GM19468 (cell line): ENCODE results near the gene DLL4.
"Not testable (repeated sequence)": the region's sequence is repeated elsewhere in the genome, so short reads cannot be mapped to it uniquely, and the experiment has no call there.

Experiments used
- ATAC-seq: cut with Tn5 transposase; IDR thresholded peaks from one replicate; pipeline ENCODE4 v1.9.1; 2021; ENCODE audit warnings: mild to moderate bottlenecking, moderate library complexity, moderate number of reproducible peaks; ENCODE audit not compliant: unreplicated experiment; ENCODE audit errors: extremely low read depth

DLL4 gene

DNA sequence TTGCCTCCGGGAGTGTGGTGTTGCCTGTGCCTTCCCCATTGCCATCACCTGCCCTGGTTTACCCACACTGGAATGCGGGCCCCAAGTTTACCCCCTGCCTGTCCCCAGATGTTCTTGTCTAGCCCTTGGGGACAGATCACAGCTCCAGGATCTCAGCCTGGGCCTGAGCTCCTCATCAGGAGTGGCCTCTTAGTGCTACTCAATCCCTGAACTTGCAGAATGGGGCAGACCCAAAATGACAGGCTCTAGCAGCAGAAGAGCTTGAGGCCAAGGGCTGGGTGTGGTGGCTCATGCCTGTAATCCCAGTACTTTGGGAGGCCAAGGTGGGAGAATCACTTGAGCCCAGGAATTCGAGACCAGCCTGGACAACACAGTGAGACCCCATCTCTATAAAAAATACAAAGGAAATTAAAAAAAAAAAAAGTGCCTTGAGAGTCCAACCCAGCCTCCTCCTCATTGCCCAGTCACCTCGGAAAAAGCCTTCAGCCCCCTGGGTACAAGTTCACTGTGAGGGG, 28.0 kb downstream of the DLL4 start:
- ATAC-seq = no peak

DNA sequence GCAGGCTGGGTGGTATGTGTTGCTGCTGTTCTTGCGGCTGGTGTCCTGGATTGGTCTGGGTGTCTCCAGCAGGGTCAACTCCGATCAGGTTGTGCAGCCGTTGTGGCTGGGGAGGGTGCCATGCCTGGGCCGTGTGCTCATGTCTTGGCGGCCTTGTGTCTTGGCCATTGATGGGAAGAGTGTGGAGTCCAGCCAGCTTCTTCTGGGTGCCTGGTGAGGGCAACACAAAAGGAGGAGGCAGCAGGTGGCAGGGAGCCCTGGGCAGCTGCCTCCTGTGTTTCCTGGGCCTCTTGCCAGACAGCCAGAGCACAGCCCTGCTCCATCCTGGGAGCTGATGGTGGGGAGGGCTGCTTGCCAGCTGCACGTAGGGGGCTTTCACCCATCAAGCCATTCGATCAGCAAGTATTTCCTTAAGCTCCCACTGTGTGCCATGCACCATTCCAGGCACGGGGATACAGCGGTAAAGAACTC, 28.5 kb downstream of the DLL4 start:
- no peak for ATAC-seq

DNA sequence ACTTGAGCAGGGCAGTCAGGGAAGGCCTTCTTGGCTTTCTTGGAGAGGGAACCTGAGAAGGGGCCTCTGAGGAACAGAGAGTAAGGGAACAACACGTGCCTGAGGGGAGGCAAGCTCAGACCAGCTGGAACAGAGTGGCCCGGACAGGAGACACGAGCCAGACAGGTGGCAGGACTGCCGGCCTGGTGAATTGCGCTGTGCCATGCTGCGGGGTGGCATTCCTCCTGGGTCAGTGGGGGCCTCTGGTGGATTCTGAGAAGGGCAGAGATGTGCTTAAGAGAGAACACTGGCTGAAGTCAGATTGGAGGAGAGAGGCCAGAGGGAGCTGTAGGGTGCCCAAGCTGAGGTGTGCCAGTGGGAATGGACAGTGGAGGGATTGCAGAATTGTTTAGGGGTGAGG, 29.0 kb downstream of the DLL4 start:
- no peak for ATAC-seq

DNA sequence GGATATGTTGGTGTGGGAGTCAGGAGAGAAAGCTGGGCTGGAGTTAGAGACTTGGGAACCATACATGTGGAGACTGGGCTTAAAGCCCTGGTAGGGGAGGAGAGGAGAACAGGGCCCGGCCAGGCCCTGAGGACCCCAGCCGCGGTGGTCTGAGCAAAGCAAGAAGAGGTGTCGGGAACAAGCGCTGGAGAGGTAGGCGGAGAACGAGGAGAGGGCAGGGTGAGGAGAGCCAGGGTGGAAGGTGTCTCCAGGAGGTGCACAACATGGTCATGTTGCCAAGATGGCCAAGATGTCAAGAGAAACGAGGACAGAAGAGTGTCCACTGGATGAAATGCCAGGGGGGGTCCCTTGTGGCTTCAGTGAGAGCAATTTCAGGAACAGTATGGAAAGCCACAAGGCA, 29.6 kb downstream of the DLL4 start:
- ATAC-seq = no peak

DNA sequence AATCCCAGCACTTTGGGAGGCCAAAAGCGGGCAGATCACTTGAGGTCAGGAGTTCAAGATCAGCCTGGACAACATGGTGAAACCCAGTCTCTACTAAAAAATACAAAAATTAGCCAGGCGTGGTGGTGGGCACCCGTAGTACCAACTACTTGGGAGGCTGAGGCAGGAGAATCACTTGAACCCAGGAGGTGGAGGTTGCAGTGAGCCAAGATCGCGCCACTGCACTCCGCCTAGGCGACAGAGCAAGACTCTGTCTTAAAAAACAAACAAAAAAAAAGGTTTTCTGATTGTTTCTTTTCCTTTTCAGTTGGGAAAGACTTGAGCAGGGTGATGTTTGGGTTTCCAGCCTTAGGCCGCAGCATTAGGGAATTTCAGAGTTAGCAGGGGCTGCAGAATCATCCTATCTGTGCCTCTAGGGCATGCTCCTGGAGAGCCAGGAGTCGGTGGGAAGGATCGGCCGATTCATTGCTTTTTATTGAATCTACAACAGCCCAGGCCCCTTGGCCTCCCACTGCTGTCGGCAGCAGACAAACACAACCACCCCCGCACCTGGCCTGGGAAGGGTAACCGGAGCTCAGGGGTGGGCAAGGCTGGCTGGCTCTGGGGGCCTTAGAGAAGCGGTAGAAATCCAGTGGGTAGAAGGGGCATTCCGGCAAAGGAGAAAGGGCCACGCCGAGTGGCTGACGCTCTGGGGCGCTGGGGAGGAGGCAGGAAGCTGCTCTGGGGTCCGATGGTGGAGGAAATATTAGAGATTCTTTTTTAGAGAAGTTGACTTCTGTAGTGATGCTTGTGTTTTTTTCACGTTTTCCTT, 30.4 kb downstream of the DLL4 start:
- no peak for ATAC-seq

DNA sequence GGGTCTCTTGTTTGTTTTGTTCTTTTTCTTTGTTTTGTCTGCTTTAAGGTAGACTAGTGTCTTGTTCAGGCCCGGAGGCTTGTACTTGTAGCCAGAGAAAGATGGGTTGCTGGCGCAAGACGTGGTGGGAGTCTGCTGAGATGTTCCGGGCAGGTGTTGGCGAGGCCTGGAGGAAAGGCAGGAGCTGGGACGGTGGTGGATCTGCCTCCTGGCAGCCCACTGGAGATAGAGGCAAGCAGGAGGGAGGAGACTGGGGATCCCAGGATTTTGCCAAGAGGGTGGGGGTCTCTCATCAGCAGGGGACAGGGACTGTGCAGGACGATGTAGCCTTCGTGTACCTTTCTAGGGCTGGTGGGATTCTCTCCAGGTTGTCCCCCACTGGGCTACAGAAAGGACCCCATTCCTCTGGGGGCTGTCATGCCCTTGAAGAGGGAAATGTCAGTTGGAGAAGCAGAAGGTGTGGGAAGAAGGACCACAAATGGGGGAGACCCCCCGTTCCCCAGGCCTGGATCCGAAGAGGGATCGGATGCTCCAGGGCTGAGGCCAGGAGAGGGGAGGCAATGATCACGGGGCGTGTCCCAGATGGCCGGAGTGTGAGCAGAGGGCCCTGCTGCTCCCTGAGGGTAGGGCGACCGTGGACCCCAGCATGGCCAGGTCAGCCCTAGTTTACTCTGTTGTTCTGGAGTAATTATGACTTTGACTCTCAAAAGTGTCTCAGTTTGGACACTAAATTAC, 31.2 kb downstream of the DLL4 start:
- no peak for ATAC-seq

DNA sequence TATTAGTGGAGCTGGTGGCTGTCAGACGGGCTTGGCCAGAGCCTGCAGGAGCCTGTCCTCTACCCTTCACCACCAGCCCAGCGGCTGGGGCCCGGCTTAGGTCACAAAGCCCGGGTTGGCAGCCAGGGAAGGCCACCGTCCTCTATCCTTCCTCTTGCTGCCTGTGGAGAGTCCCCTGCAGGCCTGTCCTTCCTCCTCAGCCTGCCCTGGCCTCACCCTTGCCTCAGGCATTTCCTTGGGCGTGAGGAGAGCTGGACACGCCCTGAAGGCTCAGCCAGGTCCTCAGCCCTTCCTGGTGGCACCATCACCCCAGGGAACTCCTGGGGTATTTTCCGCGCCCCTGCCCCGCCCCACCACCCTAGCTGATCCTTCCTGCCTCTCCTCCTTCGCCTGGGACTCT, 31.8 kb downstream of the DLL4 start:
- no peak for ATAC-seq

DNA sequence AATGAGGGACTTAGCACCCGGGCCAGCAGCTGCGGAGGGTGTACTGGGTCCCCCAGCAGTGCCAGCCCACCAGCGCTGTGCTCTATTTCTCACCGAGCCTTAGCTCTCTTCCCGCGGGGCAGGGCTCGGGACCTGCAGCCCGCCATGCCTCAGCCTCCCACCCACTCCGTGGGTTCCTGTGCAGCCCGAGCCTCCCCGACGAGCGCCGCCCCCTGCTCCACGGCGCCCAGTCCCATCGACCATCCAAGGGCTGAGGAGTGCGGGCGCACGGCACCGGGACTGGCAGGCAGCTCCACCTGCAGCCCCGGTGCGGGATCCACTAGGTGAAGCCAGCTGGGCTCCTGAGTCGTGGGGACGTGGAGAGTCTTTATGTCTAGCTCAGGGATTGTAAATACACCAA, 32.6 kb downstream of the DLL4 start:
- not testable (repeated sequence) for ATAC-seq

DNA sequence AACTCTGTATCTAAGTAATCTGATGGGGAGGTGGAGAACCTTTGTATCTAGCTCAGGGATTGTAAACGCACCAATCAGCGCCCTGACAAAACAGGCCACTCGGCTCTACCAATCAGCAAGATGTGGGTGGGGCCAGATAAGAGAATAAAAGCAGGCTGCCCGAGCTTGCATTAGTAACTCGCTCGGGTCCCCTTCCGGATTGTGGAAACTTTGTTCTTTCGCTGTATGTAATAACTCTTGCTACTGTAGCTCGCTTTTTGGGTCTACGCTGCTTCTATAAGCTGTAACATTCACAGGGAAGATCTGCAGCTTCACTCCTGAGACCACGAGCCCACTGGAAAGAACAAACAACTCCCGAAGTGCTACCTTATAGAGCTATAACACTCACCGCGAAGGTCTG, 33.2 kb downstream of the DLL4 start:
- not testable (repeated sequence) for ATAC-seq

DNA sequence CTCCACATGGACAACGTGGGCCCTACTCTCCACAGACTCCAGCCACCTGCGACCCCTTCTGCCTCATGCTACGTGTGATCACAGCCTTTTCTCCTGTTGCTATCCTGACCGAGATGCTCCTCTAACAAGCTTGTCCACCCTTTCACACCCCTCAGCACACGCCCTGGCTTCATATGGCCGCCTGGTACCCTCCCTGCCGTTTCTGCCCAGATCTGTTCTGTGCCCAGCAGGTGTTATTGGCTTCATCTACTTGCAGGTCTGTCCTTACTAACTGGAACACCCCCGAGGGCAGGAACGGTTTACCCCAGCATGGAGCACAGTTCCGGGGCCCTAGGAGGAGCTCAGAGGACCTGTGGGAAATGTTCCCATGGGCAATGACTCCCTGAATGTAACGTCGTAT, 34.1 kb downstream of the DLL4 start:
- ATAC-seq = no peak

DNA sequence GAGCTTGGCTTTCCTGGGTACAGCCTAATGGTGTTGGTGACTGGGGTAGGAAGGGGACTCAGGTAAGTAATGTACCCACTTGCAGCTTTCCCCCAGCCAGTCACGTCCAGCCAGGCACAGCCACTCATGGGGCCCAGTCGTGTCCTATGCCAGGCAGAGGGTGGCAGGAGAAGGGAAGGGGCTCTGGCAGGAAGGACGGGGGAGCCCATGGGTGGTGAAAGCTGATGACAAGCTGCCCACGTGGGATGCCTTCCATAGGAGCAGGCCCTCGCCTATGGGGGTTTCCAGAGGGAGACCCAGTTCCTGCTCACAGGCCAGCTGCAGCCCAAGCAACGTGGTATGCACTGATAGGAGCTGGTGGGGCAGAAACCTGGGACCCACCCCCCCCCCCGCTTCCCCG, 34.9 kb downstream of the DLL4 start:
- ATAC-seq = no peak

DNA sequence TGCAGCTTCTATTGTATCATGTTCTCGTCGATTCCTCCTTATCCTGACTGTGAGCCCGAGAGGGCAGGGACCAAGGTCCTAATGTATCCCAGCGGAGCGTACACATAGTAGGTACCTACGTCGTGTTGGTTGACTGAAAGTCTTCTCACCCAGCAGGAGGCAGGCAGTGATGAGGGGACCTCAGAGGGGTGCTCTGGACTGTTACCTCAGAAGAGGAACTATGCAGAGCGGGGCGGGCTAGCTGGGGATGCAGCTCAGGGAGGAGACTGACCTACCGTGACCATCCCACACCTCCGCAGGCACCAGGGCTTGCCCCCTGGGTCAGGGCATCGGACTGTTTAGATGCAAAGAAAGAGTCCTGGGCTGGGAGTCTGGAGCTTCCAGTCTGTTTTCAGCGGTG, 35.5 kb downstream of the DLL4 start:
- ATAC-seq = no peak

DNA sequence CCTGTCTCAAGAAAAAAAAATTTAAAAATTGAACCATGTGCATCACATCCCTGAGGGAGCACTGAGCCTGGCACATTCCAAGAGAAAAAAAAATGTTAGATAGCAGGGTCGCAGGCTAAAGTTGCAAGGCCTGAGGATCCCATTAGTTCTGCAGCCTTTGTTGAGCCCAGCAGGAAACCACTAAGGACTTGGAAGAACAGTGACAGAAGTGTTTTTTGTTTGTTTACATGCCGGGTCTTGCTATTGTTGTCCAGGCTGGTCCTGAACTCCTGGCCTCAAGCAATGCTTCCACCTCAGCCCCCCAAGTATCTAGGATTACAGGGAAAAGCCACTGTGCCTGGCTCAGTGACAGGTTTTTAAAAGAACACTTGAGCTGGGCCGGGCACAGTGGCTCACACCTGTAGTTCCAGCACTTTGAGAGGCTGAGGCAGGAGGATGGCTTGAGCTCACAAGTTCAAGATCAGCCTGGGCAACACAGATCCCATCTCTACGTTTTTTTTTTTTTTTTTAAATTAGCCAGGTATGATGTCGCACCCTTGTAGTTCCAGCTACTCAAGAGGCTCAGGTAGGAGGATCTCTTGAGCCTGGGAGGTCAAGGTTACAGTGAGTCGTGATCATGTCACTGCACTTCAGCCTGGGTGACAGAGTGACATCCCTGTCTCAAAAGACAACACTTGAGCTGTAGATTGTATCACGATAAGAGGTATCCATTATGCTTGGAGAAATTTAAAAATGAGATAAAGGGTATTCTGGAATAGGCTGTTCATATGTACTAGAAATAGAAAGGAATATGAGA, 39.3 kb downstream of the DLL4 start:
- no peak for ATAC-seq

DNA sequence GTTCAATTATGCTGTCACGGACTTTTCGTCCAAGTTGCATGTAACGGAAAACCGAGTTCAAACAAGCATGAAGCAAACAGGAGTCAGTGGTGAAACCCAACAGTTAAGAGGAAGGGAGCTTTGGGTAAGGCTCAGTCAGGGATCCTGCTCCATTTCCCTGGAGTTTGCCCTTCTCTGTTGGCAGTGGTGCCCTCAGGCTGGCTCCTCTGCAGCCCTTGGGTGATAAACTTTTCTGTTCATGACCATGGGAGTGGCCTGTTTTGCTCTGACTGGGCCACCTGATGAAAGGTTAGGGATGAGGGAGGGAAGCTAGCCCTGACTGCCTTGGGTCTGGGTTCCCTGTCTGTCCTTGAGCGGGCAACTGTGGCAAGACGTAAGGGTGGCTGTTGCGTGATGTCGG, 40.2 kb downstream of the DLL4 start:
- no peak for ATAC-seq

DNA sequence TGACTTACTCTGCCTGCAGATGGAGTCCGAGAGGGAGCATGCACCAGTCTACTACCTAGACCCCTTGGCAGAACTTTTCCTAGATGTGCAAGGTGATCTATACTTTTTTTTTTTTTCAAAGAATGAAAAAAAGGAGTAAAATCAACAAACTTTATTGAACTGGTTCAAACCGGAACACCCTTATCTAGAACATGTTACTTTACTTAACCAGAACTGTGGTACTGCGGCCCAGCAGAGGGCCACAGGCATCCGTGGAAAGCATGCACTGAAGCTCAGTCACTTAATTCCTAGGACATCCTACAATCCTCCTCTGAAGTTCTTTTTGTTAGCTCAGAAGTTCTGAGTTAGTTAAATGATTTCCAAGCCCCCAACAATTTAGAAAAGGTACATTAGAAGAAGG, 45.7 kb downstream of the DLL4 start:
- ATAC-seq = no peak

DNA sequence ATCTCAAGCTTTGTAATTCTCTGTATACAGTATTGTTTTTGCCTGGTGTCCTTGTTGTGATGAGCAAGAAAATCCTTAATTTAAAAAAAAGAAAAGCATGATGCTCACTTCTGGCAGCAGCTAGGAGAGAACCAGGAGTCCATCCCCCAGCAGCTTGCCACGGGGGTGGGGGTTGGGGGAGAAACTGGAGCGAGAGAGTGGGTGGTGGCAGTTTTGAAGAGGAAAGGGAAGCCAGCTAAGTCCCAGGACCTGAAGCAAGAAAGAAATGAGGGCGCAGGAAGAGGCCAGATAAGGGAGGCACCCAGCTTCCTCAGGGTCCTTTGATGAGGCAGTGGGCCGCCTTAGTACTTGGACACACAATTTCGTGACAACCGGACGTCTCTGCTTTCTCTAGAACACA, 47.7 kb downstream of the DLL4 start:
- ATAC-seq = no peak

DNA sequence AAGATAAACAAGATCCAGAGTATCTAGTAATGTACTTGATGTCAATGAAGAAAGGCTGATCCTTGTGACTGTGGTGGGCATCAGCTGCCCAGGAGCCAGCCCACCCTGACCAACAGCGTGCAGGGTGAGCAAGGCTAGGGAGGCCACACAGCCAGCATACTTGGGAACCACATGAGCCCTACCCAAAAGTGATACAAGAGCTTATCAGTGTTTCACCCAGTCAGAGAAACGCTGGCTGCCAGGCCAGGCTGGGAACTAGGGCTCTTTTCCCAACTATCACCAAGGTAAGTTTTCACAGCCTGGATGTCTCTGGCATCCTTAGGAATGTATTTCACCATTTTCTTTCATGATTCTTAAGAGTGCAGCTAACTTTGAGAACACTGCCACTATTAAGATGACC, 49.0 kb downstream of the DLL4 start:
- ATAC-seq = no peak

DNA sequence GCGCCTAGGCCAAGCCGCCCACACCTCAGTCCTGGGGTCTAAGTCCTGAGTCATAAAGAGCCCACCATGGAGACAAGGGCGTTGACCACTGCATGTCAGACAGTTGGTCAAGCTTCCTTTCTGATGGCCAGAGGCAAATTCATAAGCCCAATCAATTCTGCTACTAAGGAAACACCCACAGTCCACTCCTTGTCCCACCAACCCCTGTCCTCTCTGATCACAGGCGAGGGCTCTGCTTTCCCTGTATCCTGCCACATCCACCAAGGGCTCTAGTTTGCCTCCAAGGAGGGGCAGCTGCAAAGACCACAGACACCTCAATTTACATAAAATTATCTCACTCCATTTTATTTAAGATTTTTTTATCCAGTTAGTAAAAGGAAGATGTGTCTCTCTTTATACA, 49.4 kb downstream of the DLL4 start:
- no peak for ATAC-seq

DNA sequence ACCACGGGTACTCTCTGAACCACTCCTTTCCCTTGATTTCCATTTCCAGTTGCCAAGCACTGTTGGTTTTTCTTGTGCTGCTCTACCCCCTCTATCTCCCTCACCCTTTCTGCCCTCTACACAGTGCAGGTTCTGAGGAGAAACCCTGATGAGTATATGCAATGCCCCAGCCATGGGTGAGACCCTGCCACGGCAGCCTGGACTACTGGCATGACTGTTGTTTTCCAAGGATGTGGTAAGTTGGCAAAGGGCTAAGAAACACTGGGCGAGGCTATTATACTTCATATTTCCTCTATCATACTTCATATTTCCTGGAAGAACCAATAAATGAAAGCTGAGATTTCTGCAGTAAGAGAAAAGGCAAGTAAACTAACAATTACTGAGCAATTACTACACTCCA, 52.0 kb downstream of the DLL4 start:
- ATAC-seq = no peak

DNA sequence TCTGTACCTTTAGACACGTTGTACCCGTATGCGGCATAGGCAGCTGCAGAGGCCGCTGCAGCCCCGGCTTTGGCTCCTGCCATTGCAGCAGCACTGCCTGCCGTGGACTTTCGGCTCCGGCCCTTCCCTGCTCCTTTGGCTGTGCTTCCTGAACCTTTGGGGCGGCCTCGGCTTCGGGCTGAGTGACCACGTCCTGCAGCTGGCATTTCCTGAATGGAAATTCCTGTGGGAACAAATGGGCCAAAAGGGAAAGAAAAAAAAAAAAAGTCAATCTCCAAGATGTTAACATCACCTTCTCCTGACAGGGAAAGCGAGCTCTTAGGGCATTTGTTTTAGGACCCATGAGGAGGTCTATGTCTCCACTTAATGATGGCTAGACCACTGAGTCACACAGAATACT, 53.7 kb downstream of the DLL4 start:
- no peak for ATAC-seq

DNA sequence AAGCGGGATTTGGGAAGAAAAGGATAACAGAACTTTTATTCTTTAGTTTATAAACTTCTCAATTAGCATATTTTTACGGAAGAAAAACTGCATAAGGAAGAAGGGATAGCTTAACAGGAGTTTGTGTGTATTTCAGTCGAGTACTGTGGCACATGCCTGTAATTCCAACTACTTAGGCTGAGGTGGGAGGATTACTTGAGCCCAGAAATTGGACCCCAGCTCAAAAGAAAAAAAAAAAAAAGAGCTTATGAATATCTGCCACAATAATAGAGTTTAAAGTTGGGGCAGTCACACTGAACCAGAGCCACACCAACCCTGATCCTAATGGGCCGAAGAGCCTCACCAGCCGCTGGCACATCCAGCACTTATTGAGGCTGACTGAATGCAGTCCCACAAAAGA, 55.3 kb downstream of the DLL4 start:
- no peak for ATAC-seq
